H1 (cell line): ENCODE results near the gene NRSN2. TPM values are rescaled to one million over a fixed set of nuclear protein-coding genes. Genes with fewer than 3 reads are reported as not detected.

ENCODE experiments used
- CTCF ChIA-PET: fragments of 300-600 bp; sonication (Branson Sonifier 250); formaldehyde crosslinking; loops from one replicate; lab custom pipeline; 2021; ENCODE audit not compliant: partially characterized antibody; lab: Charles Lee
- POLR2A ChIA-PET: fragments of 300-600 bp; sonication (Branson Sonifier 250); formaldehyde crosslinking; loops from one replicate; lab custom pipeline; 2021; ENCODE audit warnings: inconsistent platforms; ENCODE audit not compliant: partially characterized antibody; lab: Charles Lee
- DNase-seq, 2 experiments: peaks; one replicate each; pipeline versions ENCODE4 v3.0.0 to v3.0.0-alpha.2; 2010 to 2022; ENCODE audit warnings: low spot score in 2 of 2, low read depth in 1 of 2, mixed read lengths in 1 of 2
- FAIRE-seq: peaks from 2 replicates; lab custom pipeline; 2011; peaks lifted over from hg19 to GRCh38; lab: Jason Lieb, UNC
- H2AFZ ChIP-seq: 2 replicates; pipeline ENCODE4 v1.8.1; 2012; ENCODE audit warnings: low read length, inconsistent platforms
- H2AK5ac ChIP-seq: 2 replicates; pipeline ENCODE4 v1.6.1; 2013; ENCODE audit warnings: low read depth, low read length
- H2BK120ac ChIP-seq: replicated peaks from 2 replicates; pipeline ENCODE3; 2013; ENCODE audit warnings: low read depth, low read length, inconsistent platforms
- H2BK12ac ChIP-seq: 2 replicates; pipeline ENCODE4 v1.6.1; 2013; ENCODE audit warnings: low read depth, low read length
- H2BK15ac ChIP-seq: 2 replicates; pipeline ENCODE4 v1.6.1; 2013; ENCODE audit warnings: low read length
- H2BK20ac ChIP-seq: 2 replicates; pipeline ENCODE4 v1.6.1; 2013; ENCODE audit warnings: low read length
- H2BK5ac ChIP-seq: 2 replicates; pipeline ENCODE4 v1.6.1; 2013; ENCODE audit warnings: low read depth, low read length
- H3K14ac ChIP-seq: 2 replicates; pipeline ENCODE4 v1.6.1; 2013; ENCODE audit warnings: inconsistent platforms; ENCODE audit not compliant: insufficient read length
- H3K18ac ChIP-seq: 2 replicates; pipeline ENCODE4 v1.6.1; 2013; ENCODE audit warnings: low read length; ENCODE audit errors: extremely low read depth
- H3K23ac ChIP-seq: 2 replicates; pipeline ENCODE4 v1.6.1; 2013; ENCODE audit warnings: inconsistent platforms; ENCODE audit not compliant: insufficient read length
- H3K23me2 ChIP-seq: 2 replicates; pipeline ENCODE4 v1.6.1; 2013; ENCODE audit warnings: low read depth, low read length
- H3K27ac ChIP-seq: 2 replicates; pipeline ENCODE4 v1.6.1; 2011; ENCODE audit warnings: low read depth, low read length, inconsistent platforms
- H3K27me3 ChIP-seq, 4 experiments: replicated peaks in 1 of 4; 1 replicate in 1 of 4; 2 replicates in 3 of 4; pipeline versions ENCODE4 v1.6.1 to v1.8.1; 2011 to 2013; ENCODE audit warnings: low read length in 3 of 4, mild to moderate bottlenecking in 3 of 4, inconsistent platforms in 2 of 4, mixed read lengths in 2 of 4, moderate library complexity in 1 of 4; ENCODE audit not compliant: control insufficient read depth in 3 of 4, insufficient read depth in 3 of 4; ENCODE audit errors: extremely low read depth in 1 of 4
- H3K36me3 ChIP-seq, 4 experiments: 2 replicates each; pipeline versions ENCODE4 v1.6.1 to v1.8.1; 2011 to 2013; ENCODE audit warnings: mild to moderate bottlenecking in 4 of 4, low read length in 3 of 4, moderate library complexity in 2 of 4, control low read depth in 1 of 4, inconsistent platforms in 1 of 4; ENCODE audit not compliant: insufficient read depth in 4 of 4, control insufficient read depth in 2 of 4
- H3K4ac ChIP-seq: replicated peaks from 2 replicates; pipeline ENCODE3; 2013; ENCODE audit warnings: low read length, low read depth, mixed read lengths, inconsistent platforms; ENCODE audit not compliant: insufficient read length
- H3K4me1 ChIP-seq, 4 experiments: replicated peaks in 1 of 4; 1 replicate in 1 of 4; 2 replicates in 3 of 4; pipeline versions ENCODE4 v1.6.1 to v1.8.1; 2011 to 2013; ENCODE audit warnings: low read length in 3 of 4, inconsistent platforms in 2 of 4, mixed read lengths in 1 of 4; ENCODE audit not compliant: insufficient read depth in 4 of 4, control insufficient read depth in 3 of 4
- H3K4me2 ChIP-seq, 2 experiments: 2 replicates each; pipeline versions ENCODE4 v1.6.1 to v1.8.1; 2011 to 2013; ENCODE audit warnings: low read depth in 2 of 2, low read length in 2 of 2, control low read depth in 1 of 2, inconsistent platforms in 1 of 2, mild to moderate bottlenecking in 1 of 2; ENCODE audit not compliant: insufficient read depth in 1 of 2
- H3K4me3 ChIP-seq, 4 experiments: fragments of 200-600, 300-600 bp in 1 of 4; sonication (generic), shearing (Covaris generic), sonication (Bioruptor Twin) in 1 of 4; 2 replicates each; pipeline versions ENCODE4 v1.5.1 to v1.8.1; 2011 to 2016; ENCODE audit warnings: low read length in 4 of 4, low read depth in 3 of 4, control low read depth in 2 of 4, inconsistent platforms in 2 of 4, mild to moderate bottlenecking in 2 of 4, mixed read lengths in 1 of 4, moderate library complexity in 1 of 4; ENCODE audit not compliant: insufficient read depth in 2 of 4; ENCODE audit errors: extremely low read depth in 1 of 4
- H3K56ac ChIP-seq: replicated peaks from 2 replicates; pipeline ENCODE3; 2013; ENCODE audit warnings: low read depth, mild to moderate bottlenecking, mixed read lengths, low read length, inconsistent platforms; ENCODE audit not compliant: insufficient read length
- H3K79me1 ChIP-seq: 2 replicates; pipeline ENCODE4 v1.6.1; 2013; ENCODE audit warnings: low read depth, low read length, control low read depth
- H3K79me2 ChIP-seq, 2 experiments: 2 replicates each; pipeline versions ENCODE4 v1.6.1 to v1.8.1; 2012 to 2013; ENCODE audit warnings: low read length in 2 of 2, mild to moderate bottlenecking in 2 of 2, inconsistent platforms in 1 of 2; ENCODE audit not compliant: insufficient read depth in 2 of 2, control insufficient read depth in 1 of 2
- H3K9ac ChIP-seq, 4 experiments: replicated peaks in 1 of 4; 1 replicate in 1 of 4; 2 replicates in 3 of 4; pipeline versions ENCODE4 v1.6.1 to v1.8.1; 2011 to 2013; ENCODE audit warnings: low read depth in 3 of 4, low read length in 3 of 4, control low read depth in 2 of 4, mild to moderate bottlenecking in 2 of 4, moderate library complexity in 2 of 4, inconsistent platforms in 1 of 4; ENCODE audit errors: extremely low read depth in 1 of 4
- H3K9me3 ChIP-seq, 2 experiments: 2 replicates each; pipeline versions ENCODE4 v1.6.1 to v1.8.1; 2012 to 2013; ENCODE audit warnings: mild to moderate bottlenecking in 2 of 2, moderate library complexity in 2 of 2, control low read depth in 1 of 2, inconsistent platforms in 1 of 2, low read depth in 1 of 2, low read length in 1 of 2, mixed read lengths in 1 of 2; ENCODE audit not compliant: insufficient read depth in 2 of 2
- H4K20me1 ChIP-seq, 2 experiments: replicated peaks in 1 of 2; 2 replicates each; pipeline versions ENCODE3 to v1.8.1; 2011 to 2013; ENCODE audit warnings: inconsistent platforms in 2 of 2, low read length in 2 of 2, mild to moderate bottlenecking in 1 of 2; ENCODE audit not compliant: insufficient read depth in 2 of 2, control insufficient read depth in 1 of 2
- H4K5ac ChIP-seq: 2 replicates; pipeline ENCODE4 v1.6.1; 2013; ENCODE audit warnings: low read length, low read depth, mixed read lengths, inconsistent platforms; ENCODE audit not compliant: insufficient read length
- H4K8ac ChIP-seq: 2 replicates; pipeline ENCODE4 v1.8.0; 2013; ENCODE audit warnings: mild to moderate bottlenecking, moderate library complexity, low read length, inconsistent platforms; ENCODE audit not compliant: insufficient read depth; ENCODE audit errors: extremely low read depth
- H4K91ac ChIP-seq: replicated peaks from 2 replicates; pipeline ENCODE3; 2013; ENCODE audit warnings: low read length, mixed read lengths, inconsistent platforms; ENCODE audit not compliant: insufficient read length
- MAFK ChIP-seq: IDR thresholded peaks from 2 replicates; pipeline ENCODE4 v1.6.1; 2012; ENCODE audit warnings: low read depth, mild to moderate bottlenecking, improper control_type of control experiment, low read length
- SAP30 ChIP-seq: fragments of 300-600 bp; sonication (generic); IDR thresholded peaks from 2 replicates; pipeline ENCODE4 v1.7.1; 2012; ENCODE audit warnings: low read length, moderate library complexity, mild to moderate bottlenecking, inconsistent platforms; ENCODE audit not compliant: insufficient read depth, insufficient replicate concordance
- WGBS, 2 experiments: shearing (Covaris generic) in 1 of 2; methylation state at CpG; one replicate each; pipeline versions ENCODE4 v1.1.6 to v1.1.7; 2013 to 2015; ENCODE audit warnings: low lambda C conversion rate in 2 of 2, mixed read lengths in 2 of 2, inconsistent platforms in 1 of 2, low coverage in 1 of 2, missing lambda C conversion rate in 1 of 2; ENCODE audit not compliant: insufficient replicate concordance in 2 of 2, insufficient coverage in 1 of 2, insufficient read length in 1 of 2; ENCODE audit errors: extremely low coverage in 1 of 2, missing lambda C conversion rate in 1 of 2; 5-methylcytosine and 5-hydroxymethylcytosine counted together
- polyA plus RNA-seq, 7 experiments: library from polyadenylated mRNA; depleted of rRNA in 3 of 7; stranded (reverse) in 5 of 7; unstranded in 2 of 7; fragments of >200 nt in 5 of 7; fragments of 200-250 nt in 2 of 7; gene quantifications; 1 replicate in 5 of 7; 2 replicates in 1 of 7; 4 replicates in 1 of 7; pipeline versions ENCODE4 v1.2.1 to v1.2.3, GENCODE V29; 2011 to 2013; ENCODE audit warnings: missing spikeins in 2 of 7, mixed read lengths in 2 of 7
- total RNA-seq: library from RNA; stranded (reverse); fragmentation: NEBNext Ultra II Directional; extraction: Animal tissue kit (Norgen Biotek cat#: 25700); gene quantifications from 2 replicates; pipeline ENCODE4 v1.2.1, GENCODE V29; 2021

The NRSN2 gene
- total and polyA plus RNA-seq, 2 of the 8 experiments (the other 6 are each of a cell fraction or from before 2014, with no cell fraction given), result 19.4 to 33.3 TPM

DNA sequence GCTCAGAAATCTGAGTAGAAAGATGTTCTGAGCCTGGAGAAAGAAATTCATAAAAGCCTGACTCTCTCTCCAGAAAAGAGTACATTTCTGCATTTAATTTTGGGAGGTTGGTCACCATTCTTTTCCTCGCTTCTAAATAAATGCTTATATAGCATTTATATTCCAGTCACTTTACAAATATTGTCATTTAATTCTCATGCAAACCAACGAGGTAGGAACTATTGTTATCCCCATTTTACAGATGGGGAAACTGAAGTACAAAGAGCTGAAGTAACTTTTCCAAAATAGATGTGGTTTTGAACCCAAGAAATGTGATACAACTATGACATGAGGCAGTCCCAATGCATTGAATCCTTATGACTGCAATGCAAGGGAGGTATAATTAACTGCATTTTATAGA, 29.2 kb downstream of the NRSN2 start:
- FAIRE-seq, result no peak
- no peak overlapping the region for H3K4ac ChIP-seq
- no peak overlapping the region for H2BK120ac ChIP-seq
- H3K23me2 ChIP-seq, result peaks cover under 1% of the 10 kb centered on the region; the same call in 1 of the 2 replicates
- H3K79me1 ChIP-seq, result no peaks in the 10 kb centered on the region
- no peak overlapping the region for H2BK12ac ChIP-seq
- H3K4me2 ChIP-seq, result no peak overlapping the region
- no peak overlapping the region for H3K56ac ChIP-seq
- H3K27ac ChIP-seq, result no peak overlapping the region
- no peak overlapping the region for H2AFZ ChIP-seq
- no peaks in the 10 kb centered on the region for H3K36me3 ChIP-seq
- H3K27me3 ChIP-seq, result peaks cover 0 to under 1% (median under 1%) of the 10 kb centered on the region in 4 experiments; a peak in 2 of 7 replicates
- CTCF ChIA-PET, result interaction anchor here (1.1 kb wide), 1 partner anchor 21 kb away, joined by 3 read pairs; no protein-coding TSS in a partner anchor
- H4K20me1 ChIP-seq, result no peaks in the 10 kb centered on the region
- H3K18ac ChIP-seq, result no peak overlapping the region
- H2BK5ac ChIP-seq, result no peak overlapping the region
- no peak overlapping the region for H4K8ac ChIP-seq
- no peak overlapping the region for H3K23ac ChIP-seq
- no peak overlapping the region for H3K14ac ChIP-seq
- H2BK15ac ChIP-seq, result no peak overlapping the region
- no peak overlapping the region for H4K5ac ChIP-seq
- POLR2A ChIA-PET, result interaction anchor here (1.9 to 7.4 kb wide), 2 partner anchors 12 to 14 kb away, joined by 4 to 49 read pairs; no protein-coding TSS in a partner anchor
- no peak overlapping the region for H4K91ac ChIP-seq
- H3K9me3 ChIP-seq, result no peaks in the 10 kb centered on the region
- no peak overlapping the region for H3K9ac ChIP-seq
- H3K79me2 ChIP-seq, result no peaks in the 10 kb centered on the region
- H3K4me3 ChIP-seq, result no peak overlapping the region
- no peak overlapping the region for H2BK20ac ChIP-seq
- WGBS, 2 experiments, result 36% methylated on average over 2 of the region's 2 CpGs; no CpG with 5 or more reads in 1 of the 2 experiments
- no peak for DNase-seq
- no peak overlapping the region for H2AK5ac ChIP-seq
- peaks cover 0 to 5% (median 0%) of the 10 kb centered on the region in 4 experiments; a peak in 3 of 7 replicates for H3K4me1 ChIP-seq
- no peak for TF ChIP-seq SAP30
- no peak for TF ChIP-seq MAFK
